GM12875 (cell line): ENCODE results near the gene AIG1.

ENCODE experiments used
- H3K4me3 ChIP-seq: one replicate; pipeline ENCODE4 v1.5.1; 2011; ENCODE audit warnings: low read depth, low read length, control low read depth
- TF ChIP-seq, protein P1 (sequence below): IDR thresholded peaks from 2 replicates; pipeline ENCODE4 v1.5.1; 2011; ENCODE audit warnings: low read depth, mild to moderate bottlenecking, control low read depth, inconsistent platforms, low read length, moderate library complexity, borderline replicate concordance; ENCODE audit not compliant: insufficient read depth

Gene AIG1

GRCh38 chr6:143197377-143197776, 136.7 kb downstream of the AIG1 start:
- TF ChIP-seq, protein P1, sequence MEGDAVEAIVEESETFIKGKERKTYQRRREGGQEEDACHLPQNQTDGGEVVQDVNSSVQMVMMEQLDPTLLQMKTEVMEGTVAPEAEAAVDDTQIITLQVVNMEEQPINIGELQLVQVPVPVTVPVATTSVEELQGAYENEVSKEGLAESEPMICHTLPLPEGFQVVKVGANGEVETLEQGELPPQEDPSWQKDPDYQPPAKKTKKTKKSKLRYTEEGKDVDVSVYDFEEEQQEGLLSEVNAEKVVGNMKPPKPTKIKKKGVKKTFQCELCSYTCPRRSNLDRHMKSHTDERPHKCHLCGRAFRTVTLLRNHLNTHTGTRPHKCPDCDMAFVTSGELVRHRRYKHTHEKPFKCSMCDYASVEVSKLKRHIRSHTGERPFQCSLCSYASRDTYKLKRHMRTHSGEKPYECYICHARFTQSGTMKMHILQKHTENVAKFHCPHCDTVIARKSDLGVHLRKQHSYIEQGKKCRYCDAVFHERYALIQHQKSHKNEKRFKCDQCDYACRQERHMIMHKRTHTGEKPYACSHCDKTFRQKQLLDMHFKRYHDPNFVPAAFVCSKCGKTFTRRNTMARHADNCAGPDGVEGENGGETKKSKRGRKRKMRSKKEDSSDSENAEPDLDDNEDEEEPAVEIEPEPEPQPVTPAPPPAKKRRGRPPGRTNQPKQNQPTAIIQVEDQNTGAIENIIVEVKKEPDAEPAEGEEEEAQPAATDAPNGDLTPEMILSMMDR, result no peak
- no peak overlapping the region for H3K4me3 ChIP-seq

DNA sequence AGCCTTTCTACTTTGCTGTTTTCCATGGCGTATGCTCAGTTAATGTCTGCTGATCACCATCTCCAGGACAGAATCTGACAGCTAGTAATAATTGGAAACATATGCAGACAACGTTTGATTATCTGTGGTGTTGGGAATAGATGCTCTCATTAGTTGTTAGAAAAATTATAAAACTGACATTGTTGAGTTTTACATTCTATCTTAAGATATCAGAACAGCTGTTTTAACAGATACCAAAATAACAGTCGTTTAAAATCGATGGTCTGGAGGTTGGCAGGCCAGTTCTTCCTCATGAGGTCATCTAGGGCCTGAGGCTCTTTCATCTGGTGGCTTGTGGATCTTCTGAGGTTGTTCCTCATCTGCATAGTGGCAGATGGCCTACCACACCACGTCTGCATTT, 137.6 kb downstream of the AIG1 start:
- no peak overlapping the region for H3K4me3 ChIP-seq
- TF ChIP-seq, protein P1, result no peak

- TF ChIP-seq, protein P1, result no peak
- no peak overlapping the region for H3K4me3 ChIP-seq
Observed at GRCh38 chr6:143199291-143199690, 138.6 kb downstream of the AIG1 start.

DNA sequence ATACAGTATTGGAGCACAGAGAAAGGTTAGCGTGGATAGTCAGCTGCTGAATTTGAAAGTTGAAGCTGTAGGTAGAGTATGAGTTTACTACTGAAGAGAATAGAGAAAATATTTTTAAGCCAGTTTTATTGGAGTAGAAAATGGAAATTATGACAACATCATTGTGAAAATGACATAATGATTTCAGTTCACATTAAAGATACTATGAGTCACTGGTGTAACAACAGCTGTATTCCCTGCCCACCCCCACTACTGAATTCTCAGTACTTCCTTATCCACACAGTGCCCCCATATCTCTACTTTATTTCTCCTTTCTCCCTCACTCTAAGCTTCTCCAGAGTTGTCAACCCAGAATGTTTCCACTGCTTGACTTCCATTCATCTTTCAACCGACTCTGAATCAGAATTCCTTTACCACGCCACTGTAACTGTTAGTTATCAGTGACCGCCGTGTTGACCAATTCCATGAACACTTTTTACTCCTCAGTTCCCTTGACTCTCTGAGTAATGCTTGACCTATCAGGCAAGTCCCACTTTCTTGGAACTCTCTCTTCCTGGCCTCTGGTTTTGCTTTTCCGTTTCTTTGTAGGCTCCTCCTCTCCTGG, 139.6 kb downstream of the AIG1 start:
- no peak overlapping the region for H3K4me3 ChIP-seq
- TF ChIP-seq, protein P1, result no peak

- TF ChIP-seq, protein P1, result no peak
- H3K4me3 ChIP-seq, result no peak overlapping the region
Observed at GRCh38 chr6:143204045-143204444, 143.4 kb downstream of the AIG1 start.

GRCh38 chr6:143205131-143205535, 144.4 kb downstream of the AIG1 start:
- H3K4me3 ChIP-seq, result no peak overlapping the region

GRCh38 chr6:143205585-143205984, 144.9 kb downstream of the AIG1 start:
- H3K4me3 ChIP-seq, result no peak overlapping the region
- TF ChIP-seq, protein P1, result no peak

More at GRCh38 chr6:143205131-143205535, 144.4 kb downstream of the AIG1 start:
- TF ChIP-seq, protein P1, result no peak
